ENCODE measurements around the gene ADGRD1.

GRCh38 chr12:131038159-131038558, 84.5 kb downstream of the ADGRD1 start:
- TF ChIP-seq, protein P1, sequence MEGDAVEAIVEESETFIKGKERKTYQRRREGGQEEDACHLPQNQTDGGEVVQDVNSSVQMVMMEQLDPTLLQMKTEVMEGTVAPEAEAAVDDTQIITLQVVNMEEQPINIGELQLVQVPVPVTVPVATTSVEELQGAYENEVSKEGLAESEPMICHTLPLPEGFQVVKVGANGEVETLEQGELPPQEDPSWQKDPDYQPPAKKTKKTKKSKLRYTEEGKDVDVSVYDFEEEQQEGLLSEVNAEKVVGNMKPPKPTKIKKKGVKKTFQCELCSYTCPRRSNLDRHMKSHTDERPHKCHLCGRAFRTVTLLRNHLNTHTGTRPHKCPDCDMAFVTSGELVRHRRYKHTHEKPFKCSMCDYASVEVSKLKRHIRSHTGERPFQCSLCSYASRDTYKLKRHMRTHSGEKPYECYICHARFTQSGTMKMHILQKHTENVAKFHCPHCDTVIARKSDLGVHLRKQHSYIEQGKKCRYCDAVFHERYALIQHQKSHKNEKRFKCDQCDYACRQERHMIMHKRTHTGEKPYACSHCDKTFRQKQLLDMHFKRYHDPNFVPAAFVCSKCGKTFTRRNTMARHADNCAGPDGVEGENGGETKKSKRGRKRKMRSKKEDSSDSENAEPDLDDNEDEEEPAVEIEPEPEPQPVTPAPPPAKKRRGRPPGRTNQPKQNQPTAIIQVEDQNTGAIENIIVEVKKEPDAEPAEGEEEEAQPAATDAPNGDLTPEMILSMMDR (IDR thresholded peaks at IDR 0.05): no peak
- TF ChIP-seq NR3C1 (CRISPR knock-in tag; conservative IDR thresholded peaks at IDR 0.05; ENCODE audit: low read depth) (no peak), ZNF671 (CRISPR knock-in tag; IDR thresholded peaks at IDR 0.05) (no peak), ETV6 (CRISPR knock-in tag; IDR thresholded peaks at IDR 0.05) (no peak), GABPB1 (CRISPR knock-in tag; IDR thresholded peaks at IDR 0.05) (no peak), ATF2 (CRISPR knock-in tag; IDR thresholded peaks at IDR 0.05; ENCODE audit: borderline replicate concordance, low read depth) (no peak), TEAD4 (CRISPR knock-in tag; IDR thresholded peaks at IDR 0.05) (no peak), ZNF263 (CRISPR knock-in tag; IDR thresholded peaks at IDR 0.05; ENCODE audit: low read depth) (no peak), CREM (CRISPR knock-in tag; IDR thresholded peaks at IDR 0.05) (no peak), MYBL2 (CRISPR knock-in tag; IDR thresholded peaks at IDR 0.05) (no peak), JUN (CRISPR knock-in tag; IDR thresholded peaks at IDR 0.05) (no peak)
- TF ChIP-seq, protein P2, sequence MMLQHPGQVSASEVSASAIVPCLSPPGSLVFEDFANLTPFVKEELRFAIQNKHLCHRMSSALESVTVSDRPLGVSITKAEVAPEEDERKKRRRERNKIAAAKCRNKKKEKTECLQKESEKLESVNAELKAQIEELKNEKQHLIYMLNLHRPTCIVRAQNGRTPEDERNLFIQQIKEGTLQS (CRISPR knock-in tag; conservative IDR thresholded peaks at IDR 0.05): no peak
- TF ChIP-seq, protein P3, sequence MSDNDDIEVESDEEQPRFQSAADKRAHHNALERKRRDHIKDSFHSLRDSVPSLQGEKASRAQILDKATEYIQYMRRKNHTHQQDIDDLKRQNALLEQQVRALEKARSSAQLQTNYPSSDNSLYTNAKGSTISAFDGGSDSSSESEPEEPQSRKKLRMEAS (CRISPR knock-in tag; IDR thresholded peaks at IDR 0.05): no peak

Data from WTC11 (cell line).